ENCODE data around the gene CAMSAP1. TPM values are rescaled to one million over a fixed set of nuclear protein-coding genes. Genes with fewer than 3 reads are reported as not detected.

CAMSAP1 gene
- total RNA-seq, 1 experiment from 2014 or later: 24.8 TPM

- Histone ChIP-seq H3K4me1 (ENCODE audit: control insufficient read depth, insufficient read depth, low read length) (peaks cover 20% of the 10 kb centered on the region), H3K9me3 (ENCODE audit: control insufficient read depth, insufficient read depth, low read depth, low read length) (no peaks in the 10 kb centered on the region), H3K36me3 (ENCODE audit: control insufficient read depth, insufficient read depth, low read length) (no peaks in the 10 kb centered on the region), H3K4me3 (ENCODE audit: low read depth in 2 of 2, low read length in 2 of 2) (no peak overlapping the region), H3K27me3 (ENCODE audit: control insufficient read depth, insufficient read depth, low read length) (no peaks in the 10 kb centered on the region), H3K27ac (ENCODE audit: low read length) (no peak overlapping the region)
- POLR2A ChIA-PET: no interaction called here
- no TSS peak for BruUV-seq (replicated peaks)
- no peak for DNase-seq (ENCODE audit: low read depth, low spot score)
- CTCF ChIA-PET: no interaction called here
- ATAC-seq: no peak
- TF ChIP-seq POLR2AphosphoS5 (IDR thresholded peaks at IDR 0.05; ENCODE audit: low read depth, low read length) (no peak), TCF7L2 (IDR thresholded peaks at IDR 0.05; ENCODE audit: low read depth, low read length) (no peak), SIN3A (IDR thresholded peaks at IDR 0.05; ENCODE audit: borderline replicate concordance, insufficient read depth, low read depth, low read length) (no peak), CTCF (IDR thresholded peaks at IDR 0.05) (no peak), REST (IDR thresholded peaks at IDR 0.05; ENCODE audit: insufficient read depth in 1 of 2, low read depth in 2 of 2, low read length in 1 of 2) (no peak)
- in situ Hi-C loops (cut with HindIII; ENCODE audit: low pct_unique_long_range_greater_than_20kb, low sequenced_read_pairs): no loop called here
- intact Hi-C loops (cut with micrococcal nuclease; ENCODE audit: unreplicated experiment): no loop called here
These were observed 19.7 kb downstream of the CAMSAP1 start for GRCh38 chr9:135887585-135888050.

GRCh38 chr9:135887021-135887507 is 20.3 kb downstream of the CAMSAP1 start:
- BruUV-seq (replicated peaks): no TSS peak
- TF ChIP-seq CTCF (IDR thresholded peaks at IDR 0.05) (no peak), SIN3A (IDR thresholded peaks at IDR 0.05; ENCODE audit: borderline replicate concordance, insufficient read depth, low read depth, low read length) (no peak), TCF7L2 (IDR thresholded peaks at IDR 0.05; ENCODE audit: low read depth, low read length) (no peak)
- in situ Hi-C loops (cut with HindIII; ENCODE audit: low pct_unique_long_range_greater_than_20kb, low sequenced_read_pairs) (no loop called here), intact Hi-C loops (cut with micrococcal nuclease; ENCODE audit: unreplicated experiment) (no loop called here)
- no peaks in the 10 kb centered on the region for H3K9me3 ChIP-seq (ENCODE audit: control insufficient read depth, insufficient read depth, low read depth, low read length)
- no peaks in the 10 kb centered on the region for H3K36me3 ChIP-seq (ENCODE audit: control insufficient read depth, insufficient read depth, low read length)
- no peak overlapping the region for H3K27ac ChIP-seq (ENCODE audit: low read length)
- peaks cover 20% of the 10 kb centered on the region for H3K4me1 ChIP-seq (ENCODE audit: control insufficient read depth, insufficient read depth, low read length)
- no peak for DNase-seq (ENCODE audit: low read depth, low spot score)
- ATAC-seq: no peak
- no peaks in the 10 kb centered on the region for H3K27me3 ChIP-seq (ENCODE audit: control insufficient read depth, insufficient read depth, low read length)
- CTCF ChIA-PET: no interaction called here
- H3K4me3 ChIP-seq (ENCODE audit: low read depth in 2 of 2, low read length in 2 of 2): no peak overlapping the region
- POLR2A ChIA-PET: no interaction called here
